Kidney (tissue), 14 donors: ENCODE results near the gene ASCL5. TPM values are rescaled to one million over a fixed set of nuclear protein-coding genes. Genes with fewer than 3 reads are reported as not detected.
"Not testable (repeated sequence)": the region's sequence is repeated elsewhere in the genome, so short reads cannot be mapped to it uniquely, and the experiment has no call there.

Experiments
- DNase-seq, 5 donors: peaks; one replicate each; pipeline ENCODE4 v3.0.0-alpha.2; 2013 to 2020
- FAIRE-seq: peaks from 2 replicates; lab custom pipeline; 2012; peaks lifted over from hg19 to GRCh38; lab: Jason Lieb, UNC
- H3K27ac ChIP-seq, 2 donors: one replicate each; pipeline ENCODE4 v1.7.0; 2013; ENCODE audit warnings: low read depth in 2 of 2, low read length in 2 of 2, inconsistent platforms in 1 of 2
- H3K27me3 ChIP-seq: one replicate; pipeline ENCODE4 v1.7.1; 2013; ENCODE audit warnings: low read length, inconsistent platforms; ENCODE audit not compliant: control insufficient read depth, insufficient read depth
- H3K36me3 ChIP-seq, 3 donors: one replicate each; pipeline versions ENCODE4 v1.7.0 to v1.7.1; 2013; ENCODE audit warnings: low read length in 3 of 3, control low read depth in 1 of 3, inconsistent platforms in 1 of 3; ENCODE audit not compliant: insufficient read depth in 3 of 3, control insufficient read depth in 2 of 3
- H3K4me1 ChIP-seq, 3 donors: one replicate each; pipeline versions ENCODE4 v1.7.0 to v1.7.1; 2013; ENCODE audit warnings: low read length in 3 of 3, inconsistent platforms in 1 of 3, low read depth in 1 of 3; ENCODE audit not compliant: control insufficient read depth in 2 of 3, insufficient read depth in 2 of 3
- H3K4me3 ChIP-seq, 3 donors: one replicate each; pipeline versions ENCODE4 v1.7.0 to v1.8.1; 2013; ENCODE audit warnings: low read length in 3 of 3, control low read depth in 1 of 3, inconsistent platforms in 1 of 3
- H3K9ac ChIP-seq, 3 donors: one replicate each; pipeline versions ENCODE4 v1.7.0 to v1.7.1; 2013; ENCODE audit warnings: low read length in 3 of 3, control low read depth in 1 of 3, inconsistent platforms in 1 of 3
- H3K9me3 ChIP-seq, 3 donors: one replicate each; pipeline versions ENCODE4 v1.7.0 to v1.7.1; 2013; ENCODE audit warnings: low read length in 3 of 3, control low read depth in 1 of 3, inconsistent platforms in 1 of 3; ENCODE audit not compliant: control insufficient read depth in 2 of 3, insufficient read depth in 1 of 3
- intact Hi-C: fragments of 100-400 bp; cut with DNase I; formaldehyde crosslinking; loops from one replicate; pipeline ENCODE4 v1.11.1; 2022
- polyA plus RNA-seq: library from polyadenylated mRNA; stranded (reverse); fragments of 350-450 nt; fragmentation: Illumina TruSeq; extraction: RNeasy Lipid Tissue Mini Kit (QIAGEN cat#74804); gene quantifications from one replicate; pipeline ENCODE4 v1.2.3, GENCODE V29; 2014; ENCODE audit warnings: low read depth, low replicate concordance; ENCODE audit not compliant: insufficient read depth
- total RNA-seq: library from RNA; stranded (reverse); fragmentation: NEBNext Ultra II Directional; extraction: Animal tissue kit (Norgen Biotek cat#: 25700); gene quantifications from one replicate; pipeline ENCODE4 v1.2.1, GENCODE V29; 2021
- TF ChIP-seq, protein P1 (sequence below): IDR thresholded peaks from 3 replicates; pipeline ENCODE4 v1.5.1; 2012; ENCODE audit warnings: mild to moderate bottlenecking, moderate library complexity, borderline replicate concordance; ENCODE audit not compliant: insufficient read depth; ENCODE audit errors: extremely low read depth
- donor health status: control.
- donor health status: control.
- donor health status: control.
- donor health status: control.
- donor health status: control.
- donor health status: DM: yes; HTN: yes; CAD: no.
- donor health status: Normal renal cell carcinoma (clear cell type).

The ASCL5 gene
- total and polyA plus RNA-seq, 2 donors from 2014 or later, result not detected

DNA sequence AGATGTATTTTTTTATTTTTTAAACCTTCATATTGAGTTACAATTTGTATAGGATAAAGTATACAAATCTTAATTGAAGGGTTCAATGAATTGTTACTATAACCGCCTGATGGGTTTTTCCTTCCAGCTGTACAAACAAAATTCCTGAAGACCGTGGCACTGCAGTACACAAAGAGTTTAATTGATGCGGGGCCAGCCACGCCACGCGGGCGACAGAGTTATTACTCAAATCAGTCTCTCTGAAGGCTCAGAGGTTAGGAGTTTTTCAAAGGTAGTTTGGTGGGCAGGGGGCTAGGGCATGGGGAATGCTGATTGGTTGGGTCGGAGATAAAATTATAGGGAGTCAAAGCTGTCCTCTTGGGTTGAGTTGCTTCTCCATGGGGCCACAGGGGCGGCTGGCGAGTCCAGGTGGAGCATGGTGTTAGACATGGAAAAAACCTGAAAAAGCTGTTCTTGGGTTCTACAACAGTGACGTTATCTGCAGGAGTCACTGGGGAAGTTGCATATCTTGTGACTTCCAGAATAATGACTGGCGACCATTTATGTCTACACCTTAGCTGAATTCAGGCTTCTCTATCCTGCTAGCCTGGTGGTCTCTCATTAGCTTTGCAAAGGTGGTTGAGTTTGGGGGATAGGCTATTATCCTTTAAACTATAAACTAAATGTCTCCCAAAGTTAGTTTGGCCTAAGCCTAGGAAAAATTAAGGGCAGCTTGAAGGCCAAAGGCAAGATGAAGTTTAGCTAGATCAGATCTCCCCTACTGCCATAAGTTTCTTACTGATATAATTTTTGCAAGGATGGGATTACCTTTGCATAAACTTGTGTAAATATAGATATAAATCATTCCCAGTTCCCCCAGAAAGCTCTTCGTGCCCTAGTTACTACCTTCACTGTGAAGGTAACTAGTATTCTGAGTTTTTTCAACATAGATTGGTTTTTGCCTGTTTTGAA is 40.3 kb upstream of the ASCL5 start:
- FAIRE-seq (no peak), DNase-seq (peak in 4 of 5 donors; percentile 49 to 67 (median 51))
- TF ChIP-seq, protein P1, sequence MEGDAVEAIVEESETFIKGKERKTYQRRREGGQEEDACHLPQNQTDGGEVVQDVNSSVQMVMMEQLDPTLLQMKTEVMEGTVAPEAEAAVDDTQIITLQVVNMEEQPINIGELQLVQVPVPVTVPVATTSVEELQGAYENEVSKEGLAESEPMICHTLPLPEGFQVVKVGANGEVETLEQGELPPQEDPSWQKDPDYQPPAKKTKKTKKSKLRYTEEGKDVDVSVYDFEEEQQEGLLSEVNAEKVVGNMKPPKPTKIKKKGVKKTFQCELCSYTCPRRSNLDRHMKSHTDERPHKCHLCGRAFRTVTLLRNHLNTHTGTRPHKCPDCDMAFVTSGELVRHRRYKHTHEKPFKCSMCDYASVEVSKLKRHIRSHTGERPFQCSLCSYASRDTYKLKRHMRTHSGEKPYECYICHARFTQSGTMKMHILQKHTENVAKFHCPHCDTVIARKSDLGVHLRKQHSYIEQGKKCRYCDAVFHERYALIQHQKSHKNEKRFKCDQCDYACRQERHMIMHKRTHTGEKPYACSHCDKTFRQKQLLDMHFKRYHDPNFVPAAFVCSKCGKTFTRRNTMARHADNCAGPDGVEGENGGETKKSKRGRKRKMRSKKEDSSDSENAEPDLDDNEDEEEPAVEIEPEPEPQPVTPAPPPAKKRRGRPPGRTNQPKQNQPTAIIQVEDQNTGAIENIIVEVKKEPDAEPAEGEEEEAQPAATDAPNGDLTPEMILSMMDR, result no peak
- Histone ChIP-seq H3K9me3 (no peaks in the 10 kb centered on the region), H3K27ac (no peak overlapping the region), H3K9ac (no peak overlapping the region), H3K4me1 (peaks cover 0 to 8% (median 8%) of the 10 kb centered on the region in 3 donors), H3K36me3 (no peaks in the 10 kb centered on the region), H3K4me3 (no peak overlapping the region), H3K27me3 (no peaks in the 10 kb centered on the region)
- intact Hi-C loops, result no loop called here

DNA sequence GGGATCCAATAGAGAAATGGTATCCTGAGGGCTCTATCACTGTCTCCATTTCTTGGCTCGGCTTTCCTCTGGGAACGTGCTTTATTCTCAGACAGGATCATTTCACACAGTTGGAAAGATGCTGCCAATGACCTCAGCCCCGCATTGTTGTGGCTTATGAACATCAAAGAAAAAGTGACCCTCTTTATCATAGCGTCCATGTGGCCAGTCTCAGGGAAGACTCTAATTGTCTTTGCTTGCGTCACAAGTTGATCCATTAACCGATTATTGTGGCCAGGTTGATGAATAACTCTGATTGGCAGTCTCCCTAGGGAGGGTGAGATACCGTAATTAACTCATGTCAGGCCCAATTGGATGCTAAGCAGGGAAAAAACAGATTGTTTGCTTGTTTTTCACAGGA is 37.7 kb upstream of the ASCL5 start:
- TF ChIP-seq, protein P1, result no peak
- intact Hi-C loops, result no loop called here
- no peaks in the 10 kb centered on the region for H3K36me3 ChIP-seq
- H3K9ac ChIP-seq, result no peak overlapping the region
- H3K27ac ChIP-seq, result no peak overlapping the region
- peak in 1 of 5 donors; percentile 20 for DNase-seq
- no peaks in the 10 kb centered on the region for H3K4me1 ChIP-seq
- FAIRE-seq, result no peak
- H3K9me3 ChIP-seq, result no peaks in the 10 kb centered on the region
- H3K27me3 ChIP-seq, result no peaks in the 10 kb centered on the region
- H3K4me3 ChIP-seq, result no peak overlapping the region

DNA sequence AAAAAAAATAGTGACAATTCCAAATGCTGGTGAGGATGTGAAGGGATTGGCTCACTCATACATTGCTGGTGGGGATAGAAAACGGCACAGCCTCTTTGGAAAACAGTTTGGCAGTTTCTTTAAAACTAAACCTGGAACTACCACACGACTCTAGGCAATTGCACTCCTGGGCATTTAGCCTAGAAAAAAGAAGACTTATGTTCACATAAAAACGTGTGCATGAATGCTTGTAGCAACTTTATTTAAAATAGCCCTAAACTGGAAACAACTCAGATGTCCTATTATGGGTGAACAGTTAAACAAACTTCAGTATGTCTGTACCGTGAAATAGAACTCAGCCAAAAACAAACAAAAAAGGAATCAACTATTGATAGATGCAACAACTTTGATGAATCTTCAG is 36.7 kb upstream of the ASCL5 start:
- H3K4me3 ChIP-seq, result no peak overlapping the region
- FAIRE-seq (no peak), DNase-seq (no peak)
- intact Hi-C loops, result no loop called here
- TF ChIP-seq, protein P1, result no peak
- H3K27ac ChIP-seq, result no peak overlapping the region
- no peaks in the 10 kb centered on the region for H3K27me3 ChIP-seq
- H3K4me1 ChIP-seq, result no peaks in the 10 kb centered on the region
- no peak overlapping the region for H3K9ac ChIP-seq
- H3K36me3 ChIP-seq, result no peaks in the 10 kb centered on the region
- H3K9me3 ChIP-seq, result no peaks in the 10 kb centered on the region

DNA sequence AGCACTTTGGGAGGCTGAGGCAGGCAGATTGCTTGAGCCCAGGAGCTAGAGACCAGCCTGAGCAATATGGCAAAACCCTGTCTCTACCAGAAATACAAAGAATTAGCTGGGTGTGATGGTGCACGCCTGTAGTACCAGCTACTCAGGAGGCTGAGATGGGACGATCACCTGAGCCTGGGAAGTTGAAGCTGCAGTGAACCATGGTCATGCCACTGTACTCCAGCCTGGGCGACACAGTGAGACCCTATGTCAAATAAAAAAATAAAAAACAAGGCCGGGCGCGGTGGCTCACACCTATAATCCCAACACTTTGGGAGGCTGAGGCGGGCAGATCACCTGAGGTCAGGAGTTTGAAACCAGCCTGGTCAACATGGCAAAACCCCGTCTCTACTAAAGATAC is 36.1 kb upstream of the ASCL5 start:
- H3K36me3 ChIP-seq, intact Hi-C loops, H3K27ac ChIP-seq, H3K27me3 ChIP-seq, FAIRE-seq, H3K4me3 ChIP-seq, H3K4me1 ChIP-seq, H3K9me3 ChIP-seq, H3K9ac ChIP-seq: not testable (repeated sequence)
- DNase-seq, result peak in 1 of 5 donors; percentile 5
